ENCODE results near the gene COL4A4.
A peak's percentile ranks its signal among the peaks of the same experiment; 100 is the strongest.
"Not testable (repeated sequence)": the region's sequence is repeated elsewhere in the genome, so short reads cannot be mapped to it uniquely, and the experiment has no call there.

Gene COL4A4

DNA sequence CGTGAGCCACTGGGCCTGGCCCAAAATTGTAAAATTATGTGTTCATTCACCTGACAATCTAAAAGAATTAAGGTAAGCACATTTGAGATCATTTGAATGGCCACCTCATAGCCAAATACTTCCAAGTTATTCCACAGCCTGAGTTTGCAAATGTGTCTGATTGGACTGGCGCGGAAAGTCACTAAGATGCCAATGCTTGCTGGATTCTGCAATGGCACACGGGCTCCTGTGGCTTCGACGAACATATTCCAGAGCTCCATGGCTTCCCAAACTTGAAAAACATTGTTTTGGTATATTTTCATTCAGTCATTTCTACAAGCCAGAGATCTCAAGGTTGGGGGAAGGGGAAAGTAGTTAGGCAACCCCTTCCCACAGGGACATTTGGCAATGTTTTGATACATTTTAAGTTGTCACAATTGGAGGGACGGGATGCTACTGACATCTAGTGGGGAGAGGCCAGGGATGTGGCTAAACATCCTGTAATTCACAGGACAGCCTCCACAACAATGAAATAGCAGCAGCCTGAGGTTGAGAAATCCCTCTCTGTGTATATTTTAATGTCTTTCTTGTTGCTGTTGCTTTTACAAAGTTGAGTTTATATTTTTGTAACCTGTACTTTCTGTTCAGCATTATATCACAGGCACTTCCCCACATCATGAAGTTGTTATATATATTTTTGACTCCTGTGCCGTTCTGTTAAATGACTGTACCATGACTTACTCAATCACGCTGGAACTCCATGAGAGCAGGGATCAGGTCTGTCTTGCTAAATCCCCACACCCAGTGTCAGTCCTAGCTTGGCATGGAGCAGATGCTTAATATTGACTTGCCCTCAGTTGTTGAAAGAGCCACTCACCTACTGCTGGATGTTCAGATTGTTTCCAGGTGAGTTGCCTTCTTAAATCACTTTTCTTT lies 56.9 kb downstream of the COL4A4 start:
- no peak for DNase-seq

DNA sequence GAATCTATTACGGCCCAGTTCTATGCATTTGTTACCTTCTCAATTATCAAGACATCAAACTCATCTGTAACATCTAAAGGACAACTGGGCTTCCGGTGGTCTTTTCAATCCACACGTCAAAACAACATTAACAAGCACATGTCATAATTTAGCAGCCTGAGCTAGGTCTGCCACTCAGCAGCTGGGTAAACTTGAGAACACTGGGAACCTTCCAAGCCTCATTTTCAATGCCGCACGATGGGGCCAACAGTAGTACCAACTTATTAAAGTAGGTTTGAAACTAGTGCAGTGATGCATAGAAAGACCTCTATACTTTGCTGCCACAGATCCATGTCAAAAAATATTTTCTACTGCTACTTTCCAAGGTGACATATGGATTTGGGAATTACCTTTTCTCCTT lies 60.4 kb downstream of the COL4A4 start:
- DNase-seq = no peak

DNA sequence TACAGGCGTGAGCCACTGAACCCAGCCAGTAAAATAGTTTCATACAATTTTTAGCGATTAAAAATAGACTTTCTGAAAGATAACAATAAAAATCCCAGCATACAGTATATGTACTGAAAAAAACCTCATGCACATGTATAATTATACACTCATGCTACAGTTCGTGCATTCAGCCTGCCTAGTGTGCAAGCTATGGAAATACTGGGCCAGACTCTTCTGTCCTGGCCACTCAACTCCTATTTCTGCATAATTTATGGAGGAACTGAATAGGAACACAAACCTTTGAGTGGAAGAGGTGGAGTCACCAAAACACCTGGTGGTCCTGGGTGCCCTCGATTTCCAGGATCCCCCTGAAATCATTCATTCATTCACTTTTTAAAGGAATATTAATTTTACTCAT lies 64.7 kb downstream of the COL4A4 start:
- DNase-seq = no peak

DNA sequence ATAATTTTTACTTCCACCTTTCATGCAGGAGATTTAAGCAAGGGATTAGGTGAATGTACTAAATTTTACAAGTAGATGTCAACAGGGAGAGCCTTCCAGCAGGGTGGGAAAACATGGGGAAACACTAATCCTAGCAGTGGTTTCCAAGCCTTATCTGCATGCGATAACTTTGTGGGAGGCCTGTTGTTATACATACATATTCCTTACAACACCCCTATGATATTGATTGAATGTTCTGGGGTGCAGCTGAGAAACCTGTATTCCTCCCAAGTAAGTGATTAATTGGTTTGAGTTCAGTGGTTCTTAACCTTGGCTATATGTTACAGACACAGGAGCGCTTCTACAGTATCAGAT lies 65.9 kb downstream of the COL4A4 start:
- no peak for DNase-seq

DNA sequence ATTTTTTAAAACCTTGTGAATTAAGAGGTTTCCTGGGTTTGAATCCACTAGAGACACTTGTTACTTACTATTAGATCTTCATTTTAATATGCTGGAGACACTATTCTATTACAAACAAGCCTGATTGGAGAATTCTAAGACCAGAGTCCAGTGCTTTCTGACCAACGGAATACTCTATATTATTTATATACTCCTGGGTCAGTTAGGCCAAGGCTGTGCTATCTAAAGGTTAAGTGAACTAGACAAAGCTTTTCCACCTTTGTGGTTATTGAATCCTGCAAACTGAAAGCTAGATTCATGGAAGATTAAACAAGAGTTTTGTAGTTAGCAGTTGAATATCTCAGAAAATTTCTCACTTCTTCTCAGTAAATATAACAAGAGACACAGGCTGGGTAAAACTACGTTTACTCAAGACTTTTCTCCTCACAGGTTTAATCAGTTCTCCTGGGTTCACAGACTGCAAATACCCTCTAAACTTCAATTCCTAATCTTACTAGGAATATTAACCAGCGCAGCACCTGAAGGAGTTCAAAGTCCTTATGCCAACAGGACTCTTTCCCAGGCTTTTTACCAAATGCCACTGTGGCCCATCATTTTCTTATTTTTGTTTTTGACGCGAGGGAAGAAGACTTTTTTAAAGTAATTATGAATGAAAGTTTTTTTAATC lies 66.4 kb downstream of the COL4A4 start:
- DNase-seq = no peak

DNA sequence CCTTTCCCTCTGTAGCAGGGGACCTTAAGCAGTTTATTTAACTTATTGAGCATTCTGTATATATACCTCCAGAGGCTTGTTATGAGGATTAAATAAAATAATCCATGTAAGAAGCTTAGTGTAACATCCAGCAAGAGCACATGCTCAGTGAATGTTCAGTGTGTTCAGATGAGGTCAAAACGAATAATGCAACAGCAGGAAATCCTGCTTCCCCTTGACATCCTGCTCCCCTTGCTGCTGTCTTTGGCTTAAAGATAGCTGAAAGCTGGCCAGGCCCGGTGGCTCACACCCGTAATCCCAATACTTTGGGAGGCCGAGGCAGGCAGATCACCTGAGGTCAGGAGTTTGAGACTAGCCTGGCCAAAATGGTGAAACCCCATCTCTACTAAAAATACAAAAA lies 68.7 kb downstream of the COL4A4 start:
- DNase-seq = no peak

DNA sequence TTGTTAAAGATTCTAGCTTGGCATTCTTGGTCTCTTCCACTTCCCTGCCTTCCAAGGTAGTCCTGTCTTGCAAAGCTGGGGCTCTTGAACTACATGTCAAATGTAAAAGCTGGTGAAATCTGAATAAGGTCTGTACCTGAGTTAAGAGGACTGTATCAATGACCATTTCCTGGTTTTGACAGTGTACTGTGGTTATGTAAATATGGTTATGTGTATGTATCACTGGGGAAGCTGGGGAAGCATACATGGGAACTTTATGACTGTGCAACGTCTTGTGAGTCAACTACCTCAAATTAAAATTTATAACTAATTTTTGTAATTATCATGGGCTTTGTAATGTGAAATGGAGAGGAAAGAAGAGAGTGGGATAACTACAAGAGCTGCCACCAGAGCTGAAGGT lies 81.7 kb downstream of the COL4A4 start:
- no peak for DNase-seq

DNA sequence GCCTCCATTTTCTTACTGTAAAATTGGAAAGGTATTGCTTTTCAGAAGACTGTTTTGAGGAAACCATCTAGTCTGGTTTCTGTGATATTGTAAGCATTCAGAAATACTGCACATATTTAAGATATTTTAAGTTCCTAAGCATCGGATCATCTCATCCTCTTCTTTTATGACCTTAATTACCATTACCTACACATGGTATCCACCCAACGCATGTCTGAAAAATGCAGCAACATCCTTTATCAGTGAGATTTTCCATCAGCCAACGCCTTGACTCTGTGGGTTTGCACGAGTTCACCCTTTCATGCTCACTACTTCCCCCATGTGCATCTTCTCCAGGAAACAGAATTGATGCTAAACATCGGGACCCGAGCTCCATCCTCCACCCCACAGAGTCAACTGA lies 84.3 kb downstream of the COL4A4 start:
- DNase-seq = no peak

DNA sequence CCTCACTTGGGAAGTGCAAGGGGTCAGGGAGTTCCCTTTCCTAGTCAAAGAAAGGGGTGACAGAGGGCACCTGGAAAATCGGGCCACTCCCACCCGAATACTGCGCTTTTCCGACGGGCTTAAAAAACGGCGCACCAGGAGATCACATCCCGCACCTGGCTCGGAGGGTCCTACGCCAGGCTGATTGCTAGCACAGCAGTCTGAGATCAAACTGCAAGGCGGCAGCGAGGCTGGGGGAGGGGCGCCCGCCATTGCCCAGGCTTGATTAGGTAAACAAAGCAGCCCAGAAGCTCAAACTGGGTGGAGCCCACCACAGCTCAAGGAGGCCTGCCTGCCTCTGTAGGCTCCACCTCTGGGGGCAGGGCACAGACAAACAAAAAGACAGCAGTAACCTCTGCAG lies 98.9 kb downstream of the COL4A4 start:
- not testable (repeated sequence) for DNase-seq

DNA sequence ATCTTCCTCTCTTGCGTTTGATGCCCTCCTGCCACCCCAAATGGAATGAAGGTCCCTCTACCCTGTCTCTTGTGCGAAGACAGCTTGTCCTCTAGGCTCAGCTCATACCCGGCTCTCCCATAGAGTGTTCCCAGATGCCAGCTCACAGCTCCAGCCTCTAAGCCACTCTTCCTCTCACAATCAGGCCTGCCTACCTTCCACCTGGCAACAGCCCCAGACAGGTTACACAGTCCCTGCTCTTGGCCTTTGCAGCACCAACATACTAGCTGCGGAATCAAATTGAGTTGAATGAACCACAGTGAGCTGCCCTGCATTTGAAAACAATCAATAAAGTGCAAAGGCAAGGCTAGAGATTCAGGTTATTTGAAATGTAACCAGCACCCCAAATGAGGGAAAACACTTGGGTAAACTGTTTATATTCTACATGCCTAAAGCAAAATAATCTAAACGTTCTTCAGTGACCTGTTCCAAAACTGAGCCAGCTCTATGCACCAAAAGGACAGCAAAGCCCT lies 105.1 kb downstream of the COL4A4 start:
- DNase-seq = no peak

DNA sequence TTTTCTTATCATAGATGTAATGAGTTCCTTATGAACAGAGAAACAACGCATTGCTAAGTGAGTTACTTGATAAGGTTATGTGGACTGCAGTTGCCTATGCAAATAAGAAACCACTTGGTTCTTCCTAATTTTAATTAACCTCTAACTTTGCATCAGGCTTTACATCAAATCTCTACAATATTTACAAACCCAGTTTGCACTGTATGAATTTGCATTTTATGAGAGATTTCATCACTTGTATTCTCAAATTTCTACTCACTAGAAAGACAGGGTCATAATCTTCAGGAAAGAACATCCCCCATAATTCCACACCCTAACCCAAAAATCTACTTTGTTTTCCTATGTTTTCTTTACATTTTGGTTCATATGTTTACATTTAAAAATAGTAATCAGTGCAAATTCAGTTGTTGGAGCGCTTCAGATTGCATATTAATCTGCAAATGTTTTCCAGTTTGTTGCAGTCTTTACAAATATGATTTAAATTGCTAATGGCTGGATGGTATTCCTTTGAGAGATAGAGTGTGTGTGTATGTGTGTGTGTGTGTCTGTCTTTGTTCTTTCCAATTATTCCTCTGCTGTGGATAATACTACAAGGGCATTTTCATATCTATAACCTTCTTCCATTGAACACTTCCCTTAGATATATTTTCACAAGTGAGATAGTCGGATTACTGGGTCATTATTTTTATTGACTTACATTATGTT lies 106.1 kb downstream of the COL4A4 start:
- DNase-seq = no peak

DNA sequence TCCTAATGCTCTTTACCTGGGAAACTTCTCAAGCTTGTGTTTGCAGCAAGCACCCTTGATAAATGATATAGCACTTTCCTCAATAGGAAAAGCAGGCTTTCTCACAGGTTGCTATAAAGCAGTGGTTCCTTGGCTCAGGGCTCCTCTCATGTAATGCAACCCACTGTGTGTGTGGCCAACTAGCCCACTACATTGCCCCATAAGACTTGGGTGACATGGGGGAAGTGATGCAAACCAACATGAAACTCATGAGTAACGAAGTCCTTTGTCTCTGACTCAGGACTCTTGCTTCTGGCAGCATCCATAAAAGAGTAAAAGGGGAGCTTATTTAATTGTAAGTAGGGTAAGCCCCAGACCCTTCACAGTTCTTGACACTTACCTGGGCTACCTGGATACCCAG lies 106.9 kb downstream of the COL4A4 start:
- DNase-seq = no peak

DNA sequence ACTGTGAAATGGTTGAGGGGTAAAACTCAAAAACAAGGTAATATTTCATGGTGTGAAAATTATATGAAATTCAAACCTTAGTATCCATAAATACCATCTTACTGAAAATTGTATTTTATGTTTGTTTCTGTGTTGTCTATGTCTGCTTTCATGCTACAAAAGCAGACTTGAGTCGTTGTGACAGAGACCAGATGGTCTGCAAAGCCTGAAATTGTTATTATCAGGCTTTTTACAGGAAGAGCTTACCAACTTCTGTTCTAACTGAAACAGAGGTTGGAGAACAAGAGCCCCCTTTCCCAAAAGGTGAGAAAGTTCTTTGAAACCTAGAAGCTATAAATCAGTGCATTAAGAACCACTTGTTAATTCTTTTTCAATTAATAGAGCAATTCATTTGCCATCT lies 110.0 kb downstream of the COL4A4 start:
- no peak for DNase-seq

DNA sequence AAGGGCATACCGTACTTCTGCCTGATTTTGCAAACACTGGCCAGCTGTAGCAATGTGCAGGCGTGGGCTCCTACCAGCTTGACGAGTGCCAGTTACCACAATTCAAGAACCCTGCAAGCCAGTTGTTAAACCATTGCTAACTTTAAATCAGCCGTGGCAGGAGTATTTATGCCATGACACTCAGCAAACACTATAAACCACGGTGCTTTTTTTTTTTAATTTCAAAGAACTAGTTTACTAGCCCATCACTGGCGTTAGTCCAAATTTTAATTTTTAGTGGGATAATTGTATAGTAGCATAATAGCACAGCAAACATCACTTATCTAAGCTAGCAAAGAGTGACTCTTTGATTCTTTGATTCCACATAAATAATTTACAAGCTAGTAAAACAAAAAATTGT lies 111.1 kb downstream of the COL4A4 start:
- peak; percentile 92 for DNase-seq

DNA sequence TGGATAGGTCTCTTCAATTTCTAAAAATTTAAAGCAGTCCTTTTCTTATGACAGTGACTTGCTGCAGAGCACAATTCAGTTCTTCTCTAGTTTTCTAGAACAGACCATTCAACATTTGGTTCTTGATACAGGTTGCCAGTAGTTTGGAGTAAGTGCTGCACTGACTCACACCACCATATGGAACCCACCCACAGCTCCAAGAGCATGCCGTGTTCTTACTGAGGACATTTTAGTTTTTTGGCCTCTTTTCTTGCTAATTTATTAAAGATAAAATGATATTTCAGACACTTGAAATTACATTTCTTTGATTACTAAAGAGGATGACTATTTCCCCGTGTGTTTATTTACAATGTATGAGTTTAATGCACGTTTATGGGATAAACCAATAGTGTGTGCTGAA lies 120.0 kb downstream of the COL4A4 start:
- no peak for DNase-seq

DNA sequence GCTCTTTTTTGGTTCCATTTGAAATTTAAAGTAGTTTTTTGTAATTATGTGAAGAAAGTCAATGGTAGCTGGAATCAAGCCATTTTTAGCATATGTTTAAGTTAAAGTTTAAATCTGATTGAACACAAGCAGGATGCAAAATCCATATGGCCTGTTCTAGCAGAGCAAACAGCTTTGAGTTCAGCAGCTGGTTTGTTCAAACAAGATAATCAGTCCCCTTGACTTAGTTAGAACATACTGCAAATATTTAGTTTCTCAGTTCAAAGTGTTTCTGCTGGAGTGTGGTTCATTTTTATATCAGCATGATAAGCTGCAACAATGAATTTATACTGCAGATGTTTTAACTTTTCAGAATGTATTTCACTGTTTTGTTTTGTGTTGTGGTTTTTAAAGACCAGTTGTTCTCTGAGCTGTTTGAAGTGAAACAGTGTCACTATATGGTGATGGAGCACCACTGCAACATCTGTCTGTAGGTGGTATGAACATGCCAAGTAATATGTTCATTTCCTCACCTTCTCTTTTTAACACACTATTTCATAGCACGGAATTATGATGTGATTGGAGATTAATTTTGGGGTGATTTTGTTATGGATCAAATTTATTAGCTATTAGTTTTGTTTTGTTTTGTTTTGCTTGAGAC lies 125.3 kb downstream of the COL4A4 start:
- DNase-seq = no peak

DNA sequence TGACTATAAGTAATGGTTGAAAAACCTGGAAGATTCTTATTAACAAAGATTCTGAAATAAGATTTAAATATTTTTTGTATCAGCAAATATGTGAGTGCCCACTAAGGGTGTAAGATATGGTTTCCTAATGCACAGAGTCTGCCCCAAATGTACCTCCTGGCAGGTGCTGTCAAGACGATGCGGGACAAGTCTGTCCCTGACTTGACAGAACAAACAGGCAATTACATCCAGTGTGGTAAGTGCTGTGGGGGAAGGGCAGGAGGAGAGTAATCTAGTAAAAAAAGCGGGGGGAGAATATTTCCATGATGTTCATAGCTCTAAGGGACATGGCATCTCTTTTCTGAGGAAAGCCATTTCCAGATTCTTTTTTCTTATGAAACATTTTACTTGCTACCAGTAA lies 127.5 kb downstream of the COL4A4 start:
- no peak for DNase-seq

DNA sequence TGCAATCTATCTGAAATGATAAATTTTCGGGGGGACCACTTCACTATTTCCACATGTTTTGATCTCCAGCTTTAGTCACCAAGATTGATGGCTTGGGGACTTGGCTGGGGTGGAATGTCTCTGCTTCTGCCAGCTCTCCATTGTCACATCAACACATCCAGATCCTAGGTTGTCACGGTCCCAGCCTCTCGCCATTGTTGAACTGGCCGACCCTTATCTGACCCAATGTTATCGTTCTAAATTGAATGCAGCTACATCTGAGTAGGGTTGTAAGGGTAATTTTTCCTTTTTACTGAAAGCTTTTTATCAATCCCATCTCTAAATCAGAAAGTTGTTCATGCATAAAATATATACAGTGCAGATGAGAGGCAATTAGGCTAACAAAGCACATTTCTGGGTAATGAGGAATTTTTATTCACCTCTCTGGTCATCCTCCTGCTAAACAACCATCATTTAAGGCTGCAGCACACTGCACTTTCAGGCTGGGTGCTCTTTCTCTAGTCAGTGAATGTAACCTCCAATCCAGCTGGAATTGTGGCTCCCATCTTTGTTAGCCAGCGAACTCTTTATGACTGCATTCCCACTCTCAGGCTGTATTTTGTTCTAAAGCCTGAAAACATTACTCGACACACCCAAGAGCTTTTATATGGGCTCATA lies 128.2 kb downstream of the COL4A4 start:
- no peak for DNase-seq

DNA sequence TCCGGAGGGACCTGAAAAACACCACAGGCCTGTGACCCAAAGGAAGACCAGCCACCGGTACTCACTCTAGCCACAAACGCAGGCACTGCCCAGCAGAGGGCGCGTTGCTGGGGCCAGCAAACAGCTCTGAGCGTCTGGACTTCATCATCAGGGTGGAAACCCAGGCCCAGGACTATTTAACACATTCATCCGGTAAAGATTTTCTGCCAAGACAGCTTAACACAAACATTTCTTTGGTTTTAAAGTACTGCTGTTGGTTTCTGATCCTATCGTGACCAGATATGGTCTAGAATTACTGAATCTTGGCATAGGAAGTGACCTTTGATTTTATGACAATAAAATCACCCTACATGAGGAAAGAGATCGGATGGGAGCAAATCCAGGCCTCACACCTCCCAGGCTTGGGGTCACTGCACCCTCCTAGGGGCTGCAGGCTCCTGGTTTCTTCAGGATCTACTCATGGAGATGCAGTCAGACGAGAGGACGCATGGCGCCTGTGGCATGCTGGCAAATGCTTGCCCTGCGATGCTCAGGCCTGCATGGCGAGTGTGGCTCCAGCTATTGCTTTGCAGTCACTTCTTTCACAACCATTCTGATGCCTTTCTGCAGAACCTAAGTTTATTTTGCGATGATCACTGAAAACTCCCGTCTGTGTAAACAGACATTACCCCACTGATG lies 130.4 kb downstream of the COL4A4 start:
- DNase-seq = no peak

DNA sequence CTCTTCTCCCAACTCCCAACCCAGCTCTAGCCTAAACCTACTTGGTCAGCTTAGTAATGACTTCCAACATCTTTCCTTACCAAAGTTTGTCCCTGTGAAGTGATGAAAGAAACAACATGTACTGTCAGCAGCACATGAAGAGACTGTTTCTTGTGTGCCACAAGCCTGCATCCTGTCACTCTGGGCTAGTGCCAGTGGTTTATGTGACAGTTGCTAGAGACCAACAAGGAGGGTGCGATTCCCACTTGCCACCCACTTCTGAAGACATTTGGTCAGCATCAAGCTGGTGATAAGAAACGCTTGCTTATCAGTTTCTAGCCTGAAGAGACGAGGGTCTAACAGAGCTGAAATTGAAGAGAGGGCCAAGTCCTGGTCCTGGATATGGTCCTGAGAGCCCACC lies 132.6 kb downstream of the COL4A4 start:
- no peak for DNase-seq

DNA sequence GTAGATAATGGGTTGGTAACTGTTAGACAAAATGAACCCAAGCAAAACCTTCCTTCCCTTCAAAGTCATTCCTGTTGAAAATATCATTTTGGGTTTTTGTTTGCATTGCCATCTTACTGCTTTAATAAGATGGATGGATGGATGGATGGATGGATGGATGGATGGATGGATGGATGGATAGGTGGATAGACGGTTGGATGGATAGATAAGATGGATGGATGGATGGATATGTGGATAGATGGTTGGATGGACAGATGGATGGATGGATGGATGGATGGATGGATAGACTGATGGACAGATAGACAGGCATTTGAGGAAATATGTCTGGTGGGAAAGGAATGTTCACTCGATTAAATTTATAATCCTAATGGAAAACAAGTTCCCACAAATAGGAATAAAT lies 133.2 kb downstream of the COL4A4 start:
- DNase-seq = no peak
